ENCODE measurements around the gene FBXL12.
"Not testable (repeated sequence)": the region's sequence is repeated elsewhere in the genome, so short reads cannot be mapped to it uniquely, and the experiment has no call there.

Gene FBXL12

GRCh38 chr19:9849791-9850190 is 30.9 kb upstream of the FBXL12 start:
- no peak overlapping the region for H3K4me3 ChIP-seq (ENCODE audit: low read length)
- DNase-seq (ENCODE audit: low read depth) = no peak
- TF ChIP-seq CTCF (conservative IDR thresholded peaks at IDR 0.05; ENCODE audit: low read length) = no peak

GRCh38 chr19:9848762-9849161 is 29.9 kb upstream of the FBXL12 start:
- no peak for DNase-seq (ENCODE audit: low read depth)
- TF ChIP-seq CTCF (conservative IDR thresholded peaks at IDR 0.05; ENCODE audit: low read length) = no peak
- no peak overlapping the region for H3K4me3 ChIP-seq (ENCODE audit: low read length)

GRCh38 chr19:9848060-9848459 is 29.2 kb upstream of the FBXL12 start:
- no peak for DNase-seq (ENCODE audit: low read depth)
- no peak; the same call in 1 of the 2 replicates for TF ChIP-seq CTCF (conservative IDR thresholded peaks at IDR 0.05; ENCODE audit: low read length)
- H3K4me3 ChIP-seq (ENCODE audit: low read length) = no peak overlapping the region

- peak; percentile 95 for DNase-seq (ENCODE audit: low read depth)
- H3K4me3 ChIP-seq (ENCODE audit: low read length) = no peak overlapping the region
- TF ChIP-seq CTCF (conservative IDR thresholded peaks at IDR 0.05; ENCODE audit: low read length) = peak; percentile 81
These were observed 28.3 kb upstream of the FBXL12 start for GRCh38 chr19:9847087-9847671.

- not testable (repeated sequence) for H3K4me3 ChIP-seq (ENCODE audit: low read length); DNase-seq (ENCODE audit: low read depth)
These were observed 24.9 kb upstream of the FBXL12 start for GRCh38 chr19:9843626-9844273.

GRCh38 chr19:9842834-9843625 is 24.2 kb upstream of the FBXL12 start:
- H3K4me3 ChIP-seq (ENCODE audit: low read length) = no peak overlapping the region
- no peak for DNase-seq (ENCODE audit: low read depth)
- no peak for TF ChIP-seq CTCF (conservative IDR thresholded peaks at IDR 0.05; ENCODE audit: low read length)

- H3K4me3 ChIP-seq (ENCODE audit: low read length) = no peak overlapping the region
- no peak for DNase-seq (ENCODE audit: low read depth)
- no peak for TF ChIP-seq CTCF (conservative IDR thresholded peaks at IDR 0.05; ENCODE audit: low read length)
These were observed 20.5 kb upstream of the FBXL12 start for GRCh38 chr19:9839415-9839814.
